ENCODE data around the gene AAK1.

AAK1 gene

DNA sequence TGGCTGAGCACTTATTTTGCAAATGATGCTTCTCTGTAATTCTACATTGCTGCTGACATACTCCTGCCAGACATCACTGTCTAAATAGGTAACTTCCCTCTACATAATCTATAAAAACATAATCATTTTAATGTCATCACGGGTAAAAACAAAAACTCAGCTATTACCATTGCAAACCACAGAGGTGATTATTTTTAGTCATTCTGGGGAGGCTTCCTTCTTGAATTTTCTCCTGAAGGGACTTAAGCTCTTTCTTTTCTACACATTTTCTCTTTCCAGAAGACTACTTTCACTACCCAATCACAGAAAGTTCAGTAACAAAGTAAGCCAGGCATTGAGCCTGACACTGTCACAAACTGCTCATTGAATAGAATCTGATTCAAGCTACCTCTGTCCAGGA, 165.9 kb downstream of the AAK1 start:
- Histone ChIP-seq H3K9ac (ENCODE audit: low read depth, low read length) (no peak overlapping the region), H3K4me3 (ENCODE audit: low read depth, low read length) (no peak overlapping the region), H3K27me3 (ENCODE audit: control insufficient read depth, insufficient read depth, low read length) (no peaks in the 10 kb centered on the region), H3K27ac (ENCODE audit: low read depth, low read length) (no peak overlapping the region), H3K36me3 (ENCODE audit: control insufficient read depth, insufficient read depth, low read length) (no peaks in the 10 kb centered on the region; the same call in 1 of the 2 replicates), H3K9me3 (ENCODE audit: control insufficient read depth, insufficient read depth, low read length) (no peaks in the 10 kb centered on the region), H3K4me1 (ENCODE audit: control insufficient read depth, insufficient read depth, low read length) (peaks cover 6% of the 10 kb centered on the region; the same call in 1 of the 2 replicates)

DNA sequence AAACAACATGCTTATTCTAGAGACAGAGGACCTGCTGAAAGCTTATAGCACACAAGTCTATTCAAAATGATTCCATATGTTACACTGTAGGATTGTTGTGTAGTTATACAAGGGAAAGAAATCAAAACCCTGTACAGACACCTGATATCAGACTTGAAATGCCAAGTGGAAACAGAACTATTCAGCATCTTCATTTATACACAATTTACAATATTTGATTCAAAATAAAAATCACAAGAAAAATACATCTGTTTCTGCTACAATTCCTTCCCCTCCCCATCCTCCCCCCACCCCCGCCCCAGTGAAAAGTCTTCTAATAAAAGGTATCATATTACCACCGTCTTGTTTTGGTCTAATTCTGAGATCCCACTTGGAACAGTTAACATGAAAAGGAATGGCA, 168.9 kb downstream of the AAK1 start:
- H3K4me1 ChIP-seq (ENCODE audit: control insufficient read depth, insufficient read depth, low read length), result peaks cover 11% of the 10 kb centered on the region; the same call in 1 of the 2 replicates
- no peaks in the 10 kb centered on the region for H3K9me3 ChIP-seq (ENCODE audit: control insufficient read depth, insufficient read depth, low read length)
- H3K27me3 ChIP-seq (ENCODE audit: control insufficient read depth, insufficient read depth, low read length), result no peaks in the 10 kb centered on the region
- no peak overlapping the region for H3K4me3 ChIP-seq (ENCODE audit: low read depth, low read length)
- no peak overlapping the region for H3K27ac ChIP-seq (ENCODE audit: low read depth, low read length)
- no peaks in the 10 kb centered on the region for H3K36me3 ChIP-seq (ENCODE audit: control insufficient read depth, insufficient read depth, low read length)
- H3K9ac ChIP-seq (ENCODE audit: low read depth, low read length), result no peak overlapping the region

DNA sequence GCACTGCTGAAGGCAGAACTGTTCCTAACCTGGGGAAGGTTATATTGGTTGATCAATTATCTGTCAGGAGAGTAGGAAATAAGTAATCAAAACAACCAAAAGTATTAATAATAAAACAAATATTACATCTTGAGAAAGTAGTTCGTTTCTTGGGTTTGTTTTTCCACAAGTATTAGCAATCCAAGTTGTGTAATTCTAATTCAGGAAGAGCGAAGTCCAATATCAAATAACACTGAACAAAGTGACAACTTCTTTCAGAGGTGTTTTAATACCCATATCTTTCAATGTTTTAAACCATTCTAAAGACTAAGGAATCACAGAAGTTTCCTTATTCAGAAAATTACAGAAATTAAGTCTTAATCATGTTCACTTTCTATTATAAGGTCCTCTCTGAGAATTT, 171.7 kb downstream of the AAK1 start:
- no peaks in the 10 kb centered on the region for H3K27me3 ChIP-seq (ENCODE audit: control insufficient read depth, insufficient read depth, low read length)
- no peak overlapping the region for H3K9ac ChIP-seq (ENCODE audit: low read depth, low read length)
- H3K4me3 ChIP-seq (ENCODE audit: low read depth, low read length), result no peak overlapping the region
- 0 out of 2 replicates have a peak, but pooled peaks cover 5% of the 10 kb centered on the region for H3K4me1 ChIP-seq (ENCODE audit: control insufficient read depth, insufficient read depth, low read length)
- H3K27ac ChIP-seq (ENCODE audit: low read depth, low read length), result no peak overlapping the region
- no peaks in the 10 kb centered on the region for H3K9me3 ChIP-seq (ENCODE audit: control insufficient read depth, insufficient read depth, low read length)
- no peaks in the 10 kb centered on the region for H3K36me3 ChIP-seq (ENCODE audit: control insufficient read depth, insufficient read depth, low read length)

DNA sequence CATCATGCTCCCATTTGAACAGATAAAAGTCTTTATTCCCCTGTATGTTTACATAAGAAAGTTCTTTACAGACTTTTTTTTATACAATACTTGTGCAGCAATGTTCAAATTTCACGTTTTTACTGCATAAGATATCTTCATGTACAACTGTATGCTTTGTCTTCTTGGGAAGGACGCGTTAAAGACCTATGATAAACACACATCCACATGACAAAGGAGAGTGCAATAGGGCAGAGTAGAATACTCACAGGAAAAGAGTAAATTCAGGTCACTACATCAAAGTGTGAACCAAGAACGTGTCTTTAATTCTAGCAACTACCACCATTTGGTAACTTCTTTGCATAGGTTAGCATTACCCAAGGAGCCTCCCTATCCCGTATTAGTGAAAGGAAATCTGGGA, 172.6 kb downstream of the AAK1 start:
- Histone ChIP-seq H3K4me1 (ENCODE audit: control insufficient read depth, insufficient read depth, low read length) (0 out of 2 replicates have a peak, but pooled peaks cover 5% of the 10 kb centered on the region), H3K9ac (ENCODE audit: low read depth, low read length) (no peak overlapping the region), H3K9me3 (ENCODE audit: control insufficient read depth, insufficient read depth, low read length) (no peaks in the 10 kb centered on the region), H3K4me3 (ENCODE audit: low read depth, low read length) (no peak overlapping the region), H3K27me3 (ENCODE audit: control insufficient read depth, insufficient read depth, low read length) (no peaks in the 10 kb centered on the region), H3K36me3 (ENCODE audit: control insufficient read depth, insufficient read depth, low read length) (peaks cover 1% of the 10 kb centered on the region; the same call in 1 of the 2 replicates), H3K27ac (ENCODE audit: low read depth, low read length) (no peak overlapping the region)

DNA sequence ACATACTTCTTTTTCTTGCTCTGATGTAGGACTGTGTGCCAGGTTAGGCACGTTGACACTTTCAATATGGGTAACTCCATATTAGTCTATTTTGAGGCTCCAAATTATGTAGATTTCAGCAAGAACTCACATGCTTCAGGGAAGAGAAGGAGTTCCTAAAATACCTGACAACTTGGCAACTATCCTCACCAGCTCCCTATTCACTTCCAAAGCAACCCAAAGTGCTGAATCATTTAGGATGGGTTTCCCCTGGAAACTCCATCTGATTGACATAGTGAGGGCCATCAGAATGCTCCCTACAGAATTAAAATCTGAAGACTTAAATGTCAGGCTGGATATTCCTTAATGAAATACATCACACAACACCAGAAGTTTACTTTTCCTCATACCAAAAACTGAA, 173.8 kb downstream of the AAK1 start:
- Histone ChIP-seq H3K36me3 (ENCODE audit: control insufficient read depth, insufficient read depth, low read length) (peaks cover 6% of the 10 kb centered on the region; the same call in 1 of the 2 replicates), H3K27me3 (ENCODE audit: control insufficient read depth, insufficient read depth, low read length) (no peaks in the 10 kb centered on the region), H3K27ac (ENCODE audit: low read depth, low read length) (no peak overlapping the region), H3K4me1 (ENCODE audit: control insufficient read depth, insufficient read depth, low read length) (0 out of 2 replicates have a peak, but pooled peaks cover 5% of the 10 kb centered on the region), H3K9ac (ENCODE audit: low read depth, low read length) (no peak overlapping the region), H3K9me3 (ENCODE audit: control insufficient read depth, insufficient read depth, low read length) (no peaks in the 10 kb centered on the region), H3K4me3 (ENCODE audit: low read depth, low read length) (no peak overlapping the region)

DNA sequence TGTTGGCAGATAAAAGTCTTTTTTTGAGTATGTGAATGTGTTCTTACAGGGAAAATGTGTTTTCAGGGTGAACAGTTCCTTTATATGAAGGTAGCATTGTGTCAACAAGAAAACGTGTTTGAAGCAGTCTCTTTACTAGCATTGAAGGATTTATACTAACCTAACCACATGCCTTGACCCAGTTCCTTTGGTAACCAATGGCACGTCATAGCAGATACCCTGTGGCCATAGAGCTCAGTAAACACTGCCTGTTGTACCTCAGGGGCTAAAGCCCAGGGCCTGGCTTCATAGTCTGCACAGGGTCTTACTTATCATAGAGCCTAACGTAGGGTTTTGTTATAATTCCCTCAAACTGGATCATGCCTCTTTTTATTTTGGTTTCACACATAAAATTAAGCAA, 174.2 kb downstream of the AAK1 start:
- H3K4me1 ChIP-seq (ENCODE audit: control insufficient read depth, insufficient read depth, low read length), result 0 out of 2 replicates have a peak, but pooled peaks cover 5% of the 10 kb centered on the region
- H3K9ac ChIP-seq (ENCODE audit: low read depth, low read length), result no peak overlapping the region
- H3K27ac ChIP-seq (ENCODE audit: low read depth, low read length), result no peak overlapping the region

DNA sequence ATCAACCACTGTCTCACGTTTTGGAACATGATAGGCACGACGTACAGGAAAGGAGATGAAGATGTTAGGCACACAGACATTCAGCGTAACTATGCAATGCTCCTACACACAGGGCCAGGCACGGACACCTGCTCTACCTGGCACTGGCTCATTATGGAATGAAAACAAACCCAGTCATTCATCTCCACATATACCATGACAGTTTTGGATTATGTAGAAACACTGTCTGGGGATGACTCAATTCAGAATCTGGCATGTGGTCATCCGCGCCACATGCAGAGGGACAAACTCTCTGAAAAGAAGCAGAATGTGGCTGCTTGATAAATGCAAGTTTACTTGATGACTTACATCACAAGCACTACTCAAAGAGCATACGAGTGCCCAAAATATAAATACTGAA, 176.8 kb downstream of the AAK1 start:
- Histone ChIP-seq H3K36me3 (ENCODE audit: control insufficient read depth, insufficient read depth, low read length) (peaks cover 6% of the 10 kb centered on the region; the same call in 1 of the 2 replicates), H3K9ac (ENCODE audit: low read depth, low read length) (no peak overlapping the region), H3K27me3 (ENCODE audit: control insufficient read depth, insufficient read depth, low read length) (no peaks in the 10 kb centered on the region), H3K27ac (ENCODE audit: low read depth, low read length) (no peak overlapping the region), H3K4me1 (ENCODE audit: control insufficient read depth, insufficient read depth, low read length) (0 out of 2 replicates have a peak, but pooled peaks cover 5% of the 10 kb centered on the region), H3K4me3 (ENCODE audit: low read depth, low read length) (no peak overlapping the region), H3K9me3 (ENCODE audit: control insufficient read depth, insufficient read depth, low read length) (no peaks in the 10 kb centered on the region)

More for the DNA sequence above, 174.2 kb downstream of the AAK1 start:
- H3K4me3 ChIP-seq (ENCODE audit: low read depth, low read length), result no peak overlapping the region
- peaks cover 6% of the 10 kb centered on the region; the same call in 1 of the 2 replicates for H3K36me3 ChIP-seq (ENCODE audit: control insufficient read depth, insufficient read depth, low read length)
- H3K9me3 ChIP-seq (ENCODE audit: control insufficient read depth, insufficient read depth, low read length), result no peaks in the 10 kb centered on the region
- H3K27me3 ChIP-seq (ENCODE audit: control insufficient read depth, insufficient read depth, low read length), result no peaks in the 10 kb centered on the region

DNA sequence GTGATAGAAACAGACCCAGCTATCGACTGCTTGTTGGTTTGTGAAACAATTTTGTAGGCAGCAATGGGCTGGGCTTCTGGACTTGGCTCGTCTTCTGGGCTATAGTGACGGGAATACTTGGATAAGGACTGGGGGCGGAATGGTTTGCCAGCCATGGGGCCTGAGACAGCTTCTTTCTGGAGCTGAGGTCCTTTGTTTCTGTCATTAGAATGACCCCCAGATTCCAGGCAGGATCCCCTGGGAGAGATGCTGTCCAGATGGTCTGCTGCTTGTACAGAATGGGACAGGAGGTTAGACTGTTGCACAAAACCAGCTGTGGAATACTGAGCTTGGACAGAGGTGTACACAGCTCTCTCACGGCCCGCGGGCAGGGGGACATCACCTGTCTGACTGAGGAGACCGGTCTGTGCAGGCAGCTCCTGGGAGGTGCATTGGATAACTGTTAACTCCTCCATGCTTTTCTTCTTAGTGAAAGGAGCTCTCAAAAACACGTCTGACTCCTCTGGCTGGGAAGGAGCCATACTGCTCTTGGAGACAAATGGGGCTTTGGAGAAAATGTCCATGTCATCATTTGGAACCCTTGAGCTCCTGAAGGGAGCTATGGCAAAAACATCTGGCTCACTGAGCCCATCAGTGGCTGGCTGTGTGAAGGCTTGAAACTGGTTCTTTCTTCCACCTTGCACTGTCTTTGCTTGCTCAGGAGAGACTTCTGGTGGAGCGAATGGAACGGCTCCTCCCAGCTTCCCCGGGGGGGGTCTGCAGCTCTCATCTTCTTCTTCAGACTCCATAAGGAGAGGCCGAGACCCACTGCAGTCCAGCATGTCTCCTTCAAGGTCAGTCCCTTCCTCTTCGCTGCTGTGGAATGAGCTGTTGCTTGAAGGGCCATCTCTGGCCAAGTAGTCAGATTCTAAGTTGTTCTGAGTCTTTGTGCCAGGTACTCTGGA, 177.8 kb downstream of the AAK1 start:
- Histone ChIP-seq H3K36me3 (ENCODE audit: control insufficient read depth, insufficient read depth, low read length) (peaks cover 6% of the 10 kb centered on the region; the same call in 1 of the 2 replicates), H3K27ac (ENCODE audit: low read depth, low read length) (no peak overlapping the region), H3K9ac (ENCODE audit: low read depth, low read length) (no peak overlapping the region), H3K4me1 (ENCODE audit: control insufficient read depth, insufficient read depth, low read length) (0 out of 2 replicates have a peak, but pooled peaks cover 5% of the 10 kb centered on the region), H3K4me3 (ENCODE audit: low read depth, low read length) (no peak overlapping the region), H3K9me3 (ENCODE audit: control insufficient read depth, insufficient read depth, low read length) (no peaks in the 10 kb centered on the region), H3K27me3 (ENCODE audit: control insufficient read depth, insufficient read depth, low read length) (no peaks in the 10 kb centered on the region)

DNA sequence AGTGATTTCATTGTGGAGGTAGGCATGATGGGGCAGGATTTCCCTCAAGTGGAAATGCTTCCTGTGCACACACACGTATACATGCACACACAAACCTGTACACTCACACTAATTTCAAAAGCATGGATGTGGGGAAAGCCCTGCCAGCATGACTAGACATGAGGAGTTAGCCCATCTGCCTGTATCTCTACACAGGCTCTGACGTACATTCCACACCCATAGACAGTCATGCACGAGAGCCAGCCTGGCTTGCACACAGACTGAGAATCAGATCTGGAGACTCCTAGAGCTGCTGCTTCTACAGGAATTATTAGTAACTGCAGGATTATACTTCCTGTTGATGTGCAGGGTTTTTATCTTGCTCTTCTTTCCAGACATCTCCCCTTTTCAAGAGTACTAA, 179.0 kb downstream of the AAK1 start:
- H3K27me3 ChIP-seq (ENCODE audit: control insufficient read depth, insufficient read depth, low read length), result no peaks in the 10 kb centered on the region
- no peak overlapping the region for H3K4me3 ChIP-seq (ENCODE audit: low read depth, low read length)
- no peak overlapping the region for H3K27ac ChIP-seq (ENCODE audit: low read depth, low read length)
- peaks cover 6% of the 10 kb centered on the region; the same call in 1 of the 2 replicates for H3K36me3 ChIP-seq (ENCODE audit: control insufficient read depth, insufficient read depth, low read length)
- no peaks in the 10 kb centered on the region for H3K4me1 ChIP-seq (ENCODE audit: control insufficient read depth, insufficient read depth, low read length)
- H3K9me3 ChIP-seq (ENCODE audit: control insufficient read depth, insufficient read depth, low read length), result no peaks in the 10 kb centered on the region
- no peak overlapping the region for H3K9ac ChIP-seq (ENCODE audit: low read depth, low read length)

DNA sequence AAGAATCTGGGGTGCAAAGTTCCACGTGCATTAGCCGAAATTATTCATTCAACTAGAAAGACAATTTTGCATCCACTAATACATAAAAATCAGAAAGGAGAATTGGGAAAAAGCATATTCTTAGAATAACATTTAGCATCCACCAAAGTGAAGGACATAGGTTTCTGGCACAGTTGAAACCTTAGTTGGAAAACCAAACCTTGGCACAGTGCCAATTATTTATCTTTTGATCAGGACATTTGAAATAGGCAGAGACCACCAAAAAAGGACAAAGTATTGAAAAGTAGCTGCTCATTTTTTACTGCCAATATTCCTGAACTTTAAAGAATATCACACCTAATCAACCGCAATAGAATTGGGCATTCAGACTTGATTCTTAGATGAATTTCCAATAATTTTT, 180.8 kb downstream of the AAK1 start:
- Histone ChIP-seq H3K36me3 (ENCODE audit: control insufficient read depth, insufficient read depth, low read length) (peaks cover 6% of the 10 kb centered on the region; the same call in 1 of the 2 replicates), H3K4me3 (ENCODE audit: low read depth, low read length) (no peak overlapping the region), H3K27me3 (ENCODE audit: control insufficient read depth, insufficient read depth, low read length) (no peaks in the 10 kb centered on the region), H3K9ac (ENCODE audit: low read depth, low read length) (no peak overlapping the region), H3K9me3 (ENCODE audit: control insufficient read depth, insufficient read depth, low read length) (no peaks in the 10 kb centered on the region), H3K27ac (ENCODE audit: low read depth, low read length) (no peak overlapping the region), H3K4me1 (ENCODE audit: control insufficient read depth, insufficient read depth, low read length) (no peaks in the 10 kb centered on the region)

DNA sequence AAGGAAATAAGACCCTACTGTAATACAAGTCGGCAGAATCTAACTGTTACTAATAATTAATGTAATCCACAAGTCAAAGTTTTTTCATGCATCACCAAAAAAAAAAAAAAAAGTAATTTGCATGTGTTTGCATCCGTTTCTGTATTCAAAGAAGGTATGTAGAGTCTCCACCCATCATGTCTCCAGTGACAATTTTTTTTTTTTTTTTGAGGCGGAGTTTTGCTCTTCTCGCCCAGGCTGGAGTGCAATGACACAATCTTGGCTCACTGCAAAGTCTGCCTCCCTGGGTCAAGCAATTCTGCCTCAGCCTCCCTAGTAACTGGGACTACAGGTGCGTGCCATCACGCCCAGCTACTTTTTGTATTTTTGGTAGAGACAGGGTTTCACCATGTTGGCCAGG, 182.1 kb downstream of the AAK1 start:
- H3K4me1 ChIP-seq (ENCODE audit: control insufficient read depth, insufficient read depth, low read length), result no peaks in the 10 kb centered on the region
- no peak overlapping the region for H3K27ac ChIP-seq (ENCODE audit: low read depth, low read length)
- peaks cover 6% of the 10 kb centered on the region; the same call in 1 of the 2 replicates for H3K36me3 ChIP-seq (ENCODE audit: control insufficient read depth, insufficient read depth, low read length)
- no peak overlapping the region for H3K9ac ChIP-seq (ENCODE audit: low read depth, low read length)
- H3K9me3 ChIP-seq (ENCODE audit: control insufficient read depth, insufficient read depth, low read length), result no peaks in the 10 kb centered on the region
- H3K4me3 ChIP-seq (ENCODE audit: low read depth, low read length), result no peak overlapping the region
- H3K27me3 ChIP-seq (ENCODE audit: control insufficient read depth, insufficient read depth, low read length), result no peaks in the 10 kb centered on the region
